ENCODE measurements around the gene DPP6.

DPP6 gene

DNA sequence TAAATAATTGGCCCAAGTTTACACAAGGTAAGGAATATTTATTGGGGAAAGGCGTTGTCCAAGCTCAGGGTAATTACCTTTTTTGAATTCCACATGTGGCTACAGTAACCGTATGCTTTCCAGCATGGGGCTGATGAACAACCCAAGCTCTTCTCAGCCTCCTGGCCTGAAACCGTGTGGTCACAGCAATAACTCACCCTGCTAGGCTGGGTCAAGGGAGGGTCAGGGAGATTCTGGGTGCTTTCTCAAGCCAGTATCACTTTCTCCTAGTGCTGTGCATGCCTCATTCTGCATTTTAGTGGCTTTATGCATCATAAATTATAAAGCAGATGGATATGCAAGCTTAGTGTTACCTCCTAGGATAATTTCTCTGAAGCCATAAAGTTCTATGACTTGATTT is 676.9 kb downstream of the DPP6 start:
- H3K36me3 Mint-ChIP-seq (ENCODE audit: low read depth): no peaks in the 10 kb centered on the region
- H3K27me3 Mint-ChIP-seq (ENCODE audit: low read depth): no peaks in the 10 kb centered on the region
- H3K27ac Mint-ChIP-seq: no peak overlapping the region
- H3K4me3 Mint-ChIP-seq: no peak overlapping the region
- H3K4me1 Mint-ChIP-seq (ENCODE audit: low read depth): no peaks in the 10 kb centered on the region
- peaks cover 19% of the 10 kb centered on the region for H3K9me3 Mint-ChIP-seq

DNA sequence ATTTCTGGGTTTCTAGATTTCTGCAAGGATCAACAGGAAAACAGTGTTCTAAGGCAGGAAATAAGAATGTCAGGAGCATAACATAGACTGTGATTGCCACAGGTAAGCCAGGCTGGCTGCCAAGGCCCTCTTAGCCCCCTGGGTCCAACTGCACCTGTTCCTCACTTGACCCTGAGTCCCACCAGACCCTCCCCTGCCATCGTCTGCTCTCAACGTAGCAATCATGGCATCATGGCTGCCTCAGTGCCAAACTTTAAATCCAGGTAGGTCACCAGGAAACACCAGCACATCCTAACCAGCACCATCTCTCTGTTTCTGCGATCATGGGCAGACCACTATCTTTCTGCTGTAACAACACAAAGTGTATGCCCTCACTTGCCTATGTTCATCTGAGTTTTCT is 683.6 kb downstream of the DPP6 start:
- H3K9me3 Mint-ChIP-seq: no peaks in the 10 kb centered on the region
- no peak overlapping the region for H3K4me3 Mint-ChIP-seq
- no peaks in the 10 kb centered on the region for H3K36me3 Mint-ChIP-seq (ENCODE audit: low read depth)
- H3K27me3 Mint-ChIP-seq (ENCODE audit: low read depth): no peaks in the 10 kb centered on the region
- H3K27ac Mint-ChIP-seq: no peak overlapping the region
- no peaks in the 10 kb centered on the region for H3K4me1 Mint-ChIP-seq (ENCODE audit: low read depth)

DNA sequence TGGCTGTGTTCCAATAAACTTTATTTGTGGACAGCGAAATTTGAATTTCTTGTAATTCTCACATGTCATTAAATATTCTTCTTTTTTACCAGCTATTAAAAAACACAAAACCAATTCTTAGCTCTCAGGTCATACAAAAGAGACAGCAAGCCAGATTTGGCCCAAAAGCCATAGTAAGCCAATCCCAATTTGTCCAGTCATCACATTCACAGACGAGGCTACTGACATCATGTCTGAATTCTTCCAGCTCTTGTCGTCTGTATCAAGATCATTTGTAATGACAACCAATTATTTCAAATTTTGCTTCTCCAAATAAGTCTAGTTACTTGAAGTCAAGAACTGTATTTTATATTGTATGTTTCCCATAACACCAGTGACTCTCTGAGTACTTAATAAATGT is 684.2 kb downstream of the DPP6 start:
- H3K27ac Mint-ChIP-seq: no peak overlapping the region
- no peaks in the 10 kb centered on the region for H3K36me3 Mint-ChIP-seq (ENCODE audit: low read depth)
- H3K4me3 Mint-ChIP-seq: no peak overlapping the region
- no peaks in the 10 kb centered on the region for H3K27me3 Mint-ChIP-seq (ENCODE audit: low read depth)
- no peaks in the 10 kb centered on the region for H3K9me3 Mint-ChIP-seq
- H3K4me1 Mint-ChIP-seq (ENCODE audit: low read depth): no peaks in the 10 kb centered on the region

DNA sequence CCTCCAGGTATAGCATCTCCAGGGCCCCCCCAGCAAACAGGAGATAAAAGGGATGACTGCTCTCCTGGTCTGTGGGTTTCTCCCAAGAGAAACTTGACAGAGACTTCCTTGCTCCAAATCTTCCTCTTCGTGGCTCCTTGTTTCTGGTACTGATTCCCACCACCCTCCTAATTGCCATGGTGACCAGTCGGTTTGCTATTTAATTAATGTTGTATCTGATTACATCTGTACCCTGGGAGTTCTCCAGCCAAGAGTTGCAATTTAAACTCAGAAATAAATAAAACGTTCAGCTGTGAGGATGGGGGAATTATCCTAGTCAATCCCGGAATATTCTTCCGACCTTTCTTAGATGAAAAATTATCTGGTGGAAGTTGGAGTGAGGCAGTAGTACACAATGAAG is 686.0 kb downstream of the DPP6 start:
- no peak overlapping the region for H3K4me3 Mint-ChIP-seq
- no peaks in the 10 kb centered on the region for H3K9me3 Mint-ChIP-seq
- H3K27ac Mint-ChIP-seq: no peak overlapping the region
- H3K36me3 Mint-ChIP-seq (ENCODE audit: low read depth): no peaks in the 10 kb centered on the region
- H3K27me3 Mint-ChIP-seq (ENCODE audit: low read depth): no peaks in the 10 kb centered on the region
- H3K4me1 Mint-ChIP-seq (ENCODE audit: low read depth): no peaks in the 10 kb centered on the region

DNA sequence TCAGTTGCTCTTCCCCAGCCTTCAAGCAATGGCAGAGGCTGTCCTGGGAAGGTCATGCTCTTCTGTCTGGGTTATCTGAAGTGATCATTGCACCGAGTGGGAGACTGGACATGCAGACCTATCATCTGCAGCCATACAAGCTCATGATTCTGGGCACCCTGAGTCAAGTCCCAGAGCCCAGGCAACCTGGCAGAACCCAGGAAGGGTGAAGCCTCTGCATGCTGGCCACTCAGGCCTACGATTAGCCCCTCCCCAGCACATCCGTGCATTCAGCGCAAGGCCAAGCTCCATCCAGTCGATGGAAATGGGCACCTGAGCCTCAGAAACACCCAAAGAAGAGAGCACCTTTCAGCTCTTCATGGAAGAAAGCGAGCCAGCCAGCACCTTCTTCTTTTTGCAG is 688.9 kb downstream of the DPP6 start:
- H3K36me3 Mint-ChIP-seq (ENCODE audit: low read depth): no peaks in the 10 kb centered on the region
- H3K9me3 Mint-ChIP-seq: no peaks in the 10 kb centered on the region
- no peaks in the 10 kb centered on the region for H3K4me1 Mint-ChIP-seq (ENCODE audit: low read depth)
- no peak overlapping the region for H3K4me3 Mint-ChIP-seq
- no peak overlapping the region for H3K27ac Mint-ChIP-seq
- no peaks in the 10 kb centered on the region for H3K27me3 Mint-ChIP-seq (ENCODE audit: low read depth)

DNA sequence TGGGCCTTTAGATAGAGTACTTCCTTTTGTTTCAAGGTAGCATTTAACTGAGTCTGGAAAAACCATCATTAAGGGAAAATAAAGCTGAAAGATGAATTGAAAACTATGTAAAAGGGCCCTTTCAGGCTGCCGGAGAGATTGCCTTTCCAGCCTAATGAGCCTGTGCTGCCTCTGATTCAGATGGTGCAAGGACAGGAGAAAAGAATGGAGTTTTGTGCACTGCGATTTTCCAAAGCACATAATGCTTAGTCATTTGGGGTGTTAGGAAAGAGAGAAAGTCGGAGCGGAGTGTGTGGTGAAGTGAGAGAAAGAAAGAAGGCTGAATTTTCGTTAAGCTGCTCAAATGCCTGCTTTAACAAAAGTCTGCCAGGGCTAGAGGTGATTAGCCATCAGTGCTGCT is 691.0 kb downstream of the DPP6 start:
- no peak overlapping the region for H3K27ac Mint-ChIP-seq
- no peaks in the 10 kb centered on the region for H3K36me3 Mint-ChIP-seq (ENCODE audit: low read depth)
- no peaks in the 10 kb centered on the region for H3K9me3 Mint-ChIP-seq
- no peaks in the 10 kb centered on the region for H3K4me1 Mint-ChIP-seq (ENCODE audit: low read depth)
- H3K4me3 Mint-ChIP-seq: no peak overlapping the region
- no peaks in the 10 kb centered on the region for H3K27me3 Mint-ChIP-seq (ENCODE audit: low read depth)

DNA sequence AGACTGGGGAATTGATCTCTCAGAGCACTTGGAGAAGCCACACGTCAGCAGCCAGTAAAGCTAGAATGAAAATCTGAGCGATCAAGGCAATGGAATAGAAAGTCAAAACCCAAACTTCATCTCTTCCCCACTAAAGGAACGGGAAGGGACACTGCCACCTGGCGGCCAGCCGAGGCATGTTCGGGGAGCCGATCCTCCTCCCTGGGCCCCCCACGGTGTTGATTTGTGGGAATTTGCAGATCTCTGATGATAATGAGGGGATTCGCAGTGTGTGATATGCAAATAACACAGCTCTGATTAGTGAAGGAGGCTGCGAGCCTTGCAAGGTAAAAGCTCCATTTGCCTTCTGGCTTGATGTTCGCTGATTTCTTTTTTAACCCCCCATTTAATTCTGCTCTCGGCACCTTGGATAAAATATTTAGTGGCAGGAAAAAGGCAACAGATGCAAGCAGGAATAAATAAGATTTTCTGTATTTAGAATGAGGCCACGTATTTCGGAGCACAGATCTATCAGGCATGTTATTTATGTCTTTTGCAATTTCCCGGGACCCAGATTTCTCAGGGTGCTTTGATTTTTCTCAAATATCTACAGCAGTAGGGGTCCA is 692.2 kb downstream of the DPP6 start:
- no peaks in the 10 kb centered on the region for H3K4me1 Mint-ChIP-seq (ENCODE audit: low read depth)
- no peaks in the 10 kb centered on the region for H3K27me3 Mint-ChIP-seq (ENCODE audit: low read depth)
- H3K4me3 Mint-ChIP-seq: no peak overlapping the region
- no peaks in the 10 kb centered on the region for H3K36me3 Mint-ChIP-seq (ENCODE audit: low read depth)
- H3K27ac Mint-ChIP-seq: no peak overlapping the region
- H3K9me3 Mint-ChIP-seq: no peaks in the 10 kb centered on the region

DNA sequence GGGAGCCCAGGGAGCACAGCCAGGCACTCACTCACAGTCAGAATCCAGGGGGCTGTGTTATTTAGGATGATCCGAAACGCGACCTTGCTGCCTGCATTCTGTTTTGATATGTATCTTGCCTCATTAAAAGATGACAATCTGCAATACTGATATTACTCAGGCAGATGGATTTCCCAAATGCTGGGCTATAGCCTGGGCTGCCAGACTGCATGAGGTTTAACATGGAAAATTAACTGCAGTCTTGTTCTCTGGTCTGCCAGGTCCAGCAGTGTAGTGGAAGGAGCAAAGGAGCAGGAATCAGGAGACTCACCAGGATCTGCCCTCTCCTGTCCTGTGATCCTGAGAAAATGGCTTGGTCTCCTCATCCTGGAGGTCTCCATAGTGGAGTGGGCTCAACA is 692.7 kb downstream of the DPP6 start:
- Mint-ChIP-seq H3K27ac (no peak overlapping the region), H3K27me3 (ENCODE audit: low read depth) (no peaks in the 10 kb centered on the region), H3K36me3 (ENCODE audit: low read depth) (no peaks in the 10 kb centered on the region), H3K4me1 (ENCODE audit: low read depth) (no peaks in the 10 kb centered on the region), H3K9me3 (no peaks in the 10 kb centered on the region), H3K4me3 (no peak overlapping the region)

DNA sequence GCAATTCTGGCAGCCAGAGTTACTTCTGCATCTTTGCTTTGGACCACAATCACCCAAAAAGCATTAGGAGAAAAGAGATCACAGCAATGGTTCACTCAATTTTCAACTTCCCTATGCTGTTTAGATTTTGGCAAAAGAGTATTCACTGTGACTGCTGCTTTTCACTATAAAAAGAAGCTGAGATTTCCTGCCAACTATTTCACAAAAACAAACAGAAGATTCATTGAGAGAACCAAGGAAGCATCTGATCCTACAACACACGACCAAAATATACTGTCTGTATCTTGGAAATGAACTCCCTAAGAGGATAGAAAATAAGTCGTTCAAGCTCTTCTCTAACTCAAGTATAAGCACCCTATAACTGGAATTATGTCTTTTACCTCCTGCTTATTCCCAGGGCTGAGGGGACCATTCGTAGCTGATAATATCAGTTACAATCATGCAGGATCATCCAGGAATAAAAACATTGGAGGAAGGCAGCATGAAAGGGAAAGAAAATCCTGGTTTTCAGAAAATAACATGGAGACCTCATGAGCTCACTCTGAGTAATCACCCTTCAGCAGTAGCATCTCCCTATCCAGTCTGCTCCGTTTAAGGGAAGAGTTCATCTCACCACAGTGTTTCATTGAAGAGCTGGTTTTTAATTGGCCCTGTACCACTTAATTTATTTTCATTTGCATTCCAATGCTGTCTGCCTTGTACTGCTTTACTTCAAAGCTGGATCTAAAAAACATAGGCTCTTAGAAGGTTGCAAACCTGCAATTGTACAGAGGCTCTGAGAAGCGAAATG is 694.6 kb downstream of the DPP6 start:
- Mint-ChIP-seq H3K4me3 (no peak overlapping the region), H3K27me3 (ENCODE audit: low read depth) (no peaks in the 10 kb centered on the region), H3K27ac (no peak overlapping the region), H3K36me3 (ENCODE audit: low read depth) (no peaks in the 10 kb centered on the region), H3K4me1 (ENCODE audit: low read depth) (no peaks in the 10 kb centered on the region), H3K9me3 (no peaks in the 10 kb centered on the region)

DNA sequence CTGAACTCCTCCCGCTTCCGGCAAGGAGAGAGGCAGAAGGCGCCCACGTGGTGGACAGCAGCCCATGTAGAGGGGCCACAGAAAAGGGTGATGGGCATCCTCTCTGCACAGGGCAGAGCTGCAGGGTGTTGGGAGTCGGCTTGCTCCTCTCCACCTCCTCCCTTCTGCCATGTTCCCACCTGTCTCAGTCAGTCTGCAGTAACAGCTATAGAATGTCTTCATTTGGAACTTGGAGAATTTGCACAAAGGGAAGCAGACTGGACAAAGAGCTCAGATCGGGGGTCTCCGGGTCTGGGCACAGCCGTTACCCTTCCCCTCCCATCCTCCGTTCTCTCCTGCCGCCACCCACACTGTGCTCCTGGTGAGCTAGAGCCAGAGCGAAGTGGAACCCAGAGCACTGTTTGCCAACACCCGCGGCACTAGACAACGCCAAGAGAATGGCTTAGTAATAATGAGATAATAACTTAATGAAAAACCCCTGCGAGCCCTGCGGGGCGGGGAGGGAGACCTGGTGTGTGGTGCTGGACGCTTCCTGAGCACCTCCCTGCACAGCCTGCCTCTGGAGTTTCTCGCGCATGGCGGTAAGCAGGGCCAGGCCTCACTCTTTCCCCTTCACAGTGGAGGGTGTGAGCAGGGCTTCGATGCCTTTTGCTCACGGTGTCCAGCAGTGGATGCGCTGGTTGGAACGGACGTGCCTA is 696.0 kb downstream of the DPP6 start:
- H3K27ac Mint-ChIP-seq: no peak overlapping the region
- no peaks in the 10 kb centered on the region for H3K9me3 Mint-ChIP-seq
- H3K4me3 Mint-ChIP-seq: no peak overlapping the region
- no peaks in the 10 kb centered on the region for H3K36me3 Mint-ChIP-seq (ENCODE audit: low read depth)
- H3K27me3 Mint-ChIP-seq (ENCODE audit: low read depth): no peaks in the 10 kb centered on the region
- no peaks in the 10 kb centered on the region for H3K4me1 Mint-ChIP-seq (ENCODE audit: low read depth)

DNA sequence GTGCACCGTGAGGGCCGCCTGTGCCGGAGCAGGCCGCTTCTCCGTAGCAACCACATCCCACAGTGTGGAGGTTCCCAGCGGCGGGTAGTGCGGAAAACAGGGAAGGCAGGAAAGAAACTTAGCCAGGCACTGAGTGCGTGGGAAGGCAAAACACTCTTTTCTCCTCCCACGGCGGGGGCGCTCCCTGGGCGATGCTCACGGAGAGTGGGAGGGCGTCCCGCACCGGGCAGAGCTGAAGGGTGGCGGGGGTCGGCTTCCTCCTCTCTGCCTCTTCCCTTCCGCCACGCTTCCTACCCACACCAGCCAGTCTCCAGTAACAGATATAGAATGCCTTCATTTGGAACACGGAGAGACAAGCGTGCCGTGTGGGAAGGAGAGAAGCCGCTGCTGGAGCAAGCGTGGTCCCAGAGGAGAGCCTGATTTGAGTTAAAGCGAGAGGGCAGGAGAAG is 698.2 kb downstream of the DPP6 start:
- no peak overlapping the region for H3K27ac Mint-ChIP-seq
- no peaks in the 10 kb centered on the region for H3K27me3 Mint-ChIP-seq (ENCODE audit: low read depth)
- H3K4me1 Mint-ChIP-seq (ENCODE audit: low read depth): no peaks in the 10 kb centered on the region
- no peak overlapping the region for H3K4me3 Mint-ChIP-seq
- peaks cover 1% of the 10 kb centered on the region for H3K9me3 Mint-ChIP-seq
- H3K36me3 Mint-ChIP-seq (ENCODE audit: low read depth): no peaks in the 10 kb centered on the region

DNA sequence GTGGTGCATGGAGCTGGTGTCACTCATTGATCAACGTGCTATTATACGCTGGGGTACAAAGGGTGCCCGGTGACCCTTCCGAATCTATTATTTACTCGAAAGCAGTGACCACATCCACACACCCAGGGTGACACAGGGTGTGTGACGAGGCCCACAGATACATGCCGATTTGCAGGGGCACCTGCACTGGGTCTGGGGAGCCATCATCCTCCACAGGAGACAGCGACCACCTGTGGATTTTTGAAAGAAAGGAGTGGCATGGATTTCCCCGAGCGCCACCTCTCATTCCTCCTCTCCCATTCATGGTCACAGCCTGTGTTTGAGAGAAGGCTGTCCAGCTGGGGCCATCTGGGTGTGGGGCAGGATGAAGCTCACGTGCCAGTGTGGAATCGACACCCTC is 701.0 kb downstream of the DPP6 start:
- no peaks in the 10 kb centered on the region for H3K4me1 Mint-ChIP-seq (ENCODE audit: low read depth)
- no peak overlapping the region for H3K4me3 Mint-ChIP-seq
- peaks cover 6% of the 10 kb centered on the region for H3K9me3 Mint-ChIP-seq
- no peaks in the 10 kb centered on the region for H3K36me3 Mint-ChIP-seq (ENCODE audit: low read depth)
- H3K27me3 Mint-ChIP-seq (ENCODE audit: low read depth): no peaks in the 10 kb centered on the region
- no peak overlapping the region for H3K27ac Mint-ChIP-seq

DNA sequence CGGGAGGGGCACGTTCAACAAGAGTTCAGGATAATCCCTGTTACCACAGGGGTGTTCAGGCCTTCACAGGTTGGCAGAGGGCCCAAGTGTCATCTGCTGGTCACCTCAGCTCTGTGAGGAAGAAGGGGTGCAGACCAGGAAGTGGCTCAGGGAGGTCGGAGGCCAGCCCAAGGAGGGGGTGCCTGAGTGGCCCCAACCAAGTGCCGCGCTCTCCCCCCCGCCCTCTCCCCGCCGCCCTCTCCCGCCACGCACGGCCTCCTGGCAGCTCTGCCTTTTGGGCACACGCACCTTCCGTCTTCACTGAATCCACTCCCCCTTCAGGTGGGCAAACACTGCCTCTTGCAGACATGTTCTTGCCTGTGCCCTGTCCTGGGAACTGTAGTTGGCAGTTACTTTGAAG is 705.6 kb downstream of the DPP6 start:
- Mint-ChIP-seq H3K4me1 (ENCODE audit: low read depth) (no peaks in the 10 kb centered on the region), H3K27me3 (ENCODE audit: low read depth) (no peaks in the 10 kb centered on the region), H3K36me3 (ENCODE audit: low read depth) (no peaks in the 10 kb centered on the region), H3K4me3 (no peak overlapping the region), H3K9me3 (peaks cover 11% of the 10 kb centered on the region), H3K27ac (no peak overlapping the region)

DNA sequence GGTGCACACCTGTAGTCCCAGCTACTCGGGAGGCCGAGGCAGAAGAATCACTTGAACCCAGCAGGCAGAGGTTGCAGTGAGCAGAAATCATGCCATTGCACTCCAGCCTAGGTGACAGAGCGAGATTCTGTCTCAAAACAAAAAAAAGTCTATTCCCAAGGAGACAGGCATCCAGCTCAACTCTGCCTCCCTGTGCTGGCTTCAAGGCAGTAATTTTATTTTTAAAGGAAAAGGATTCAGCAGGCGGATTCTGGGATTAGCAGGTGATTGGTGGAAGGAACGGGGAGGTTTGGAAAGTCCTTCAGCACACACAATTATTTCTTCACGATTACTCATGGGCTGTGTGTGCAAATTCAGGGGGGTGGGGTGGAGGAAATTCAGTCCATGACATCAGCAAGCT is 707.8 kb downstream of the DPP6 start:
- no peaks in the 10 kb centered on the region for H3K36me3 Mint-ChIP-seq (ENCODE audit: low read depth)
- no peaks in the 10 kb centered on the region for H3K4me1 Mint-ChIP-seq (ENCODE audit: low read depth)
- H3K9me3 Mint-ChIP-seq: peaks cover 11% of the 10 kb centered on the region
- no peak overlapping the region for H3K27ac Mint-ChIP-seq
- no peaks in the 10 kb centered on the region for H3K27me3 Mint-ChIP-seq (ENCODE audit: low read depth)
- no peak overlapping the region for H3K4me3 Mint-ChIP-seq

DNA sequence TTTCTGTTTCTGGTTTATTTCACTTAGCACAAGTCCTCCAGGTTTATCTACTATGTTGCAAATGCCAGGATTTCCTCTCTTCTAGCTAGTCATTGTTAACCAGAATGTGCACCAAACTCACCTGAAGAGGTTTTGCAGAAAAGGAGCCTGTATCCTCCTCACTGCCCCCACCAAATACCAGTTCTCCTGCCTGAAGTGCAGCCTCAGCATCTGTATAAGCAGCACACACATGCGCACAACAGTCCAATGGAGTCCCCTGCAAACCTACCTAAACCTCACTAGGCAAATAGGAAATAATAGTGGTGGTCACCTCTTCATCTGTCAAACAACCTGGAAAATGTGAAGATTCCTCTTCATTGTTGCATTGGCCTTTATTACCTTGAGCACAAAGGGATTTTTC is 712.9 kb downstream of the DPP6 start:
- H3K4me3 Mint-ChIP-seq: no peak overlapping the region
- H3K9me3 Mint-ChIP-seq: peaks cover 4% of the 10 kb centered on the region
- H3K4me1 Mint-ChIP-seq (ENCODE audit: low read depth): no peaks in the 10 kb centered on the region
- H3K27me3 Mint-ChIP-seq (ENCODE audit: low read depth): no peaks in the 10 kb centered on the region
- no peaks in the 10 kb centered on the region for H3K36me3 Mint-ChIP-seq (ENCODE audit: low read depth)
- H3K27ac Mint-ChIP-seq: no peak overlapping the region
